DLD1 (cell line): Measurements from ENCODE around the gene KCNA4.
"Not testable (repeated sequence)": the region's sequence is repeated elsewhere in the genome, so short reads cannot be mapped to it uniquely, and the experiment has no call there.

Experiments
- in situ Hi-C: cut with HindIII; loops from 2 replicates; pipeline ENCODE4 v1.10.0; 2017; ENCODE audit warnings: low sequenced_read_pairs

Gene KCNA4

GRCh38 chr11:30016588-30017363 is at the start of gene KCNA4:
TSS of gene KCNA4 (minus strand) at chr11:30017030. CDS start at chr11:30012678, 4,352 bp downstream.
- in situ Hi-C loops, result no loop called here

DNA sequence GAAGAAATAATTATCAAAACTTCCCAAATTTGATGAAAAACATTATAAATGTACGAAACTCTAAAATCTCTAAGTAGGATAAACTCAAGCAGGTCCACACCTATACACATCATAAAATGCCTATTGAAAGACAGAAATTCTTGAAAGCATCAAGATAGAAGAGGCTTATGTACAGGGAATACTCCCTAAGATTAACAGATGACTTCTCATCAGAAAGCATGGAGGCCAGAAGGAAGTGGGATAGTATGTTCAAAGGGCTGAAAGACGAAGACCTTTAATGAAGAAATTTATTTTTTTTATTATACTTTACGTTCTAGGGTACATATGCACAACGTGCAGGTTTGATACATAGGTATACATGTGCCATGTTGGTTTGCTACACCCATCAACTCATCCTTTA is 45.3 kb upstream of the KCNA4 start:
- in situ Hi-C loops, result no loop called here

DNA sequence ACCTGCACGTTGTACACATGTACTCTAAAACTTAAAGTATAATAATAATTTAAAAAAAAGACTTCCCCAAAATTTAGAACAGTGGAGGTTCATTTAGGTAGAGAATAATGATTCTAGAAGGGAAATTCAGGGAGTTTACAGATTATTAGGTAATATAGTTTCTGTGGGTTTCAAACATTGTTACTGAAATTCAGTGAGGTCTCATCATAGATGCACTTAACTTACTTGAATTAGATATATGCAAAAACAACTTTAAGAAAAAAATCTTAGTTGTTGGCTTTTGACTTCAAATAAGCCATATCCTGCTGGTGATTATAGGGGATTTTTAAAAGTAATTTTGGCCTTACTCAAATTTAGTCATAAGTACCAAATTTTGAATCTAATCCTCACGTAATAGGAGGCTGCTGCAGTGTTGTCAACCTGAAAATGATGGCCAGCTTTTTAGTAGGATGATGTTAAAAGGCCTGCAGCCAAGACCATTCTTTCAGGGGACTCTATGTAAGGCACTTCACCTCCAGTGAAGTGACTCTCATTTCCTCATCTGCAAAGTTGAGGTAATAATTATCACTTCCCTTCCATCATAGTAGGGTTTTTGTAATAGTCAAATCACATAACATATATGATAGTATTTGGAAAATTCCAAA is 42.5 kb upstream of the KCNA4 start:
- in situ Hi-C loops, result no loop called here

- in situ Hi-C loops, result no loop called here
Observed at GRCh38 chr11:30049214-30049613, 32.4 kb upstream of the KCNA4 start.

- in situ Hi-C loops, result no loop called here
Observed at GRCh38 chr11:30046578-30046945, 29.7 kb upstream of the KCNA4 start.

- in situ Hi-C loops, result no loop called here
Observed at GRCh38 chr11:30045921-30046577, 29.2 kb upstream of the KCNA4 start.

DNA sequence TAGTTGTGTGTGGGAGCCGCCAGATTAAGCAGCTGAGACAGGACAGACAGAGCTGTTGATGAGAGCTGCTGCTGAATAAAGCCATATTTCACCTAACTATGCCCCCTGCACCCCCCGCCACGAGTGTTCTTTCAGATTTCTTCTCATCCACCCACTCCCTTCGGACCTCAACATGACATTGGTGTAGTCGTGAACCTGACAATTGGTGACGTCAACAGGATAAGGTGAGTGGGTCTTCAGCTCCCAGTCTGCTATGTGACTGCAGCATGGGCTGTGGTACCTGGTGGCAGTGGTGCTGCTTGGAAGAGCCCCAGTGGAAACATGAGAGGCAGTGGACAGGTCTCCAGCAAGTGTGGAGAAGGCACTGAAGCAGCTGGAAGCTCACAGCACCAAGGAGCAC is 28.3 kb upstream of the KCNA4 start:
- in situ Hi-C loops, result no loop called here

DNA sequence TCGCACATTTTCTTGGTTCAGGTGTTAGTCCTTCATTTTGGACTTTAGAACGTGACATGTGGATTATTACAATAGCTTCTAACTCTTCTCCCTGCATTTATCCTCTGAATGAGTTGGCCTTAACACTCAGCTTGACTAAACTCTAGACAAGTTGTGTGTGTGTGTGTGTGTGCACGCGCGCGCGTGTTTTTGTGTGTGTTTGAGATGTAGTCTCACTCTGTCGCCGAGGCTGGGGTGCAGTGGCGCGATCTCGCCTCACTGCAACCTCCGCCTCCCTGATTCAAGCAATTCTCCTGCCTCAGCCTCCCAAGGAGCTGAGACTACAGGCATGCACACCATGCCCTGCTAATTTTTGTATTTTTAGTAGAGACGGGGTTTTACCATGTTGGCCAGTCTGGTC is 24.3 kb upstream of the KCNA4 start:
- in situ Hi-C loops, result no loop called here

- in situ Hi-C loops, result not testable (repeated sequence)
Observed at GRCh38 chr11:30034746-30035145, 17.9 kb upstream of the KCNA4 start.

- in situ Hi-C loops, result not testable (repeated sequence)
Observed at GRCh38 chr11:30034166-30034565, 17.3 kb upstream of the KCNA4 start.

DNA sequence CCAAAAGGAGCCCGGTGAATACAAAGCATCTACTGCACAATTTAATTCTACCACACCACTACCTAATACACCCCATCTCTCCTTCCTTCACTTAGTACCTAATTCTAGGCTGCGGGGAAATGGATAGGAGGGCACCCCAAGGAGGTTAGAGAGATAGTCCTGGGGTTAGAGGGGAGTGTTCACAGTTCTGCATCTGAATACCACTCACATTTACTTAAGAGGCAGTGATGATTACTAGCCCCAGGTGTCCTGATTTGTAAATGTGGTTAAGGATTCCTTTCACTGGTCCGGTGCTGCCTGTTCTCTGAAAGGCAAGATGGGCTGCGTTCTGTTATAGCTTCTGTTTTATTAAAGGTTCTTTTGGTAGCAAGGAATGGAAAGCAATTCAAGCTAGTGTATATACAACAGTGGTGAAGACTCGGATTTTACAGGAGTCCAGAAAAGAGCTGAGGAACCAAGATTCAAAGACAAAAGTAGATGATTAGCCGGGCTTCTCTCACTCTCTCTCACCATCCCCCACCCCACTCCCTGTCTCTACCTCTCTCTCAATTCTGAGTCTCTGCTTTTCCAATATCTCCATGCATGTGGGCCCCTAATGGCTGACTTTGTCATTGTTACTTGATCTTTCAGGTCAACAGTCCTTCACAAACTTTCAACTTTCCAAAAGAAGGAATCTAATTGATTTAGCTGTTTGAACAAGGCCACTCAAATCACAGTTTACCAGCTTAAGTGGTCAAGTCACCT is 8.7 kb upstream of the KCNA4 start:
- in situ Hi-C loops, result no loop called here

- in situ Hi-C loops, result no loop called here
Observed at GRCh38 chr11:30023074-30023473, 6.2 kb upstream of the KCNA4 start.

DNA sequence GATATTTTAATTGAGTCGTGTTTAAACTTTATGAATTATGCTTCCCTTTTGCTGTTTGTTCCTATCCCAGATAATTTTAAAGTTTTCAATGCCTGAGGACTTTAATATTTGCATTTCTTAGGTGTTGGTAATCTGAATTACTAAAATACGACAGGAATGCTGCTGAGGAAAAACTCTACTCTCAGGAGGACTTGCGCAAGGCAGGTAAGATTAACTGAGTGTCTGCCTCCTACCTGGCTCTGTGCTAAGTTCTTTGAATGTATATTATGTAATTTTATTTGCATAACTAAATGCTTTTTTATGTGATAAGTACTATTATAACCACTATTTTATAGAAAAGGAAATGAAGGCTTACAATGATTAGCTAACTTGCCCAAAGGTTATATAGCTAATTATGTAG is 2.7 kb upstream of the KCNA4 start:
- in situ Hi-C loops, result no loop called here

- in situ Hi-C loops, result no loop called here
Observed at GRCh38 chr11:30018495-30018894, 1.7 kb upstream of the KCNA4 start.

DNA sequence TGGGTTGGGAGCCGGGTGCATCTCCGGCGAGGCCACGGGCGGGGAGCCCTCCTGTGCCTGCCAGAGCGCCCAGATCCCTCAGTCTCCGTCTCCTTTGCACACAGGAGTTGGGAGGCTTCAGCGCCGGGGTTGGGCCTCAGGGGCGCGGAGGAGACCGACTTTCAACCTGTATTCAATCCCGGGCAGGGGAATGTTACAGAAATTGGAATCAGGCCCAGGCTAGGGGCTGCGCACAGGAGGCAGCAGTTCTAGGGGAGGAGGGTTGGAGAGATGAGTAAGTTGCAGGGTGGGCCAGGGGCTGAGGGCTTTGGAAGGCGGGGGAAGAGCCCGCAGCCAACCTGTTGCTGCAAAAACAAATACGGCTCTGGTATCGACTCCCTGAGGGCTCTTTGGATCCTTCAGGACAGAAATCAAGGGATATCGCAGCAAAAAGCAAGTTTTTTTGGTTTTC is 640 bp upstream of the KCNA4 start:
- in situ Hi-C loops, result no loop called here

- in situ Hi-C loops, result no loop called here
Observed at GRCh38 chr11:30015725-30016412, 961 bp downstream of the KCNA4 start.

GRCh38 chr11:30012346-30012745 is 4.5 kb downstream of the KCNA4 start:
- in situ Hi-C loops, result no loop called here

DNA sequence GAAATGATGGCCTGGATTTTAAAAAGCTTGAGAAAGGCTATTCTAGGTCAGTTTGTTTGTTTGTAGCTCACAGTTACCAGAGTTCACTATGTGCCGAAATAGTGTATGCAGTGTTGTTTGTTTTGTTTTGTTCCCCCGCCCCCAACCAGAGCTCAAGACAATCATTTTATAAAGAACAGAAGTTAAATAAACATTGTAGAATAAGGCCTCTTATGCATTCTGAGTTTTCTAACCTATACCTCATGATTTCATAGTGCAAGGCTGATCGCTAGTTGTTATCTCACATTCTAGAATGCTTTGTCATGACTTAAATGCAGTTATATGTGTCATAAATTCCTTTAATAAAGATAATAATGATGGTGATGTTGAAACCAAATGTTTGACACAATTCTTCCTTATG is 7.8 kb downstream of the KCNA4 start:
- in situ Hi-C loops, result no loop called here

- in situ Hi-C loops, result no loop called here
Observed at GRCh38 chr11:30006876-30007275, 10.0 kb downstream of the KCNA4 start.

GRCh38 chr11:30002157-30002785 is 14.6 kb downstream of the KCNA4 start:
- in situ Hi-C loops, result no loop called here
